CD4-positive, alpha-beta T cell treated with Interleukin-6 at 100 ng/mL for 8 hours (primary cell): ENCODE measurements around the gene ENDOU.

Experiments
- DNase-seq: peaks from one replicate; pipeline ENCODE4 v3.0.0-alpha.2; 2020; ENCODE audit warnings: mixed read lengths, low spot score

The ENDOU gene

DNA sequence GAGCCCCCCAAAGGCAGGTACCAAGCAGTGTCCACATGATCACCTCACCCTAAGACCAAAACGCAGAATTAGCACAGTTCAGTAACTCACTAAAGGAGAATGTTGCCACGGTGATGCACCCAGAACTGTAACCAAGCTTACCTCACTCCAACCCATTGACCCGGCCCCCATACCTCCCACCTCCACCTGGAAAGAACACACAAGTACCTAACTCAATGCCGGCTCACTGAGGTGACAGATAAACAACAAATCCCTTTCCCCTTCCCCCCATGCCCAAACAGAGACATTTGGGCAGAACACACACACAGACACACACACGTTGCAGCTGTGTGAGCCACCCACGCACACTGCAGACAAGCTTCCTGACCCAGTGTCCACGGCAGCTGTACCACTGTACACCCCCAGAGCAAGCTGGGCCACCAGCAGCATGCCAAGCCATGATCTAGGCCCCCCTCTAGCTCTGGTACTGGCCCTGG lies 32.1 kb upstream of the ENDOU start:
- DNase-seq: no peak

- DNase-seq: no peak
These were observed 30.6 kb upstream of the ENDOU start for GRCh38 chr12:47755655-47756562.

DNA sequence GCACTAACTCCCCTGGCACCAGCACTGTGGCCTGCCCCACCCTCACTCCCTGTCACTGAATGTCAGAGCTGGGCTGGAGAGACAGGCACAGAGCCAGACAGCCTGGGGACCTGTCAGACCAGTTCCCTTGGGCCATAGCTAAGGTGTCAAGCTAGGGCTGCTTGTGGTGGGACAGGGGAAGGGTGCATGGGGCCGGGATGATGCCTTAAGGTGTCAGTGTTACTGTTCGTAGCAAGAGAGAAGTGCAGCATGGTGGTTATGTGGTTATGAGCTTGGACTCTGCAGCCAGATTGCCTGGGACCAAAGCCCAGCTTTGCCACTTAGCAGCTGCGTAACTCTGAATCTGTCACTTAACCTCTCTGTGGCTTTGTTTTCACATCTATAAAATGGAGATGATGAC lies 29.6 kb upstream of the ENDOU start:
- DNase-seq: no peak

DNA sequence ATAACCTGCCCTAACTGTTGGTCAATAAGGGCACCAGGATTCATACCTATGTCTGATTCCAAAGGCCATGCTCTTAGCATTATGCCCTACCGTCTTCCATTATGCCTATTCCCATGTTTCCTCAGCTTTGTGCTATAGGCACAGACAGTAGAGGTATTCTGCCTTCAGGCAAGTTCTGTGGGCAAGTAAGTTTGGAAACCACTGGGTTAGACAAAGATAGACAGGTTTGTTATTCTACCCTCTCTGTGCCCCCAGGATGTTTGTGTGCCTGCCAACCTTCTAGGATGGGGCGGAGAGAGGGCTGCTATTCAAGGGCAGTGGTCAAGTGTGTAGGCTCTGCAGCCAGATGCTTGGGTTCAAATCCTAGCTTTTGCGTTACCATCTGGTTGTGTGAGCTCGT lies 28.8 kb upstream of the ENDOU start:
- no peak for DNase-seq

- no peak for DNase-seq
These were observed 28.0 kb upstream of the ENDOU start for GRCh38 chr12:47753021-47754001.

DNA sequence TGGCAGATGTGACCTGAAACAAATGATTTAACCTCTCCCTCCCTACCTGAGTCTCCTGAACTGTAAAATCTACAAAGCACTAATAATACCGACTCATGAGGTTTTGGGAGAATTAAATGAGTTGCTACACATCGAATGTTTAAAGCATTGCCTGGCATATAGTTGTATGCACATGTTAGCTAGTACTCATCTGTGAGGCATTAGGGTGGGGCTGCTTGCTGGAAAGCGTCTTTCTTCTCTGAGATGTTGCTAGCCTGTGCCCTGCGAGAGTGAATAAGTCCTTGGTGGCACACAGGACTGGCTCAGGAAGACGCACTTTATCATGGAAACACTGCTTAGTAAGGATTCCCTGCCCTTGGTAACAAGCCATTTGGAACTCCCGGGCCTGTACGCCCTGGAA lies 27.3 kb upstream of the ENDOU start:
- DNase-seq: no peak

GRCh38 chr12:47752121-47752520 lies 26.8 kb upstream of the ENDOU start:
- DNase-seq: no peak

- no peak for DNase-seq
These were observed 26.3 kb upstream of the ENDOU start for GRCh38 chr12:47751561-47751960.

GRCh38 chr12:47750916-47751470 lies 25.7 kb upstream of the ENDOU start:
- DNase-seq: no peak

DNA sequence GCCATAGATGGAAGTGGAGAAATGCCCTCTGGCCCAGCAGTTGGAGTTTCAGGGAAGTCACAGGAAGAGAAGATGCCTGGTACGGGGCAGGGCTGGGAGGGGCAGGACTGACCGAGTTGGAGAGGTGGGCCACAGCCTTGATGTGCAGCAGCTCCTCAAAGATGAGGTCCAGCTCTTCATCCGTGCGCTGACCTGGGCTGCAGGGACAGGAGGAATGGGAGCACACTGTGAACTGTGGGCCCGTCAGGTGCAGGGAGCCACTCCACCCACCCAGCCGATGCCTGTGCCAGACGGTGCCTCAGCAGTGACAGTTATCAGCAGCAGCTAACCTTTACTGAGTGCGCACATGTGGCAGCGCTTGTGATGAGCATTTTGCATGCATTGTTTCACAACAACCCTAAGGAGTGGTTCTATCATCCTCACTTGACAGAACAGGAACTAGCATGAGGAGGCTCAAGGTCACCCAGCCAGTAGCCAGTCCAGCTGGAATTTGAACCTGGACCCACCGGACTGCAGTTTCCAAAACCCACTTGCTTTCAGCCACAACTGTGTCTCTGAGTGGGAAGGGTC lies 25.0 kb upstream of the ENDOU start:
- DNase-seq: no peak

DNA sequence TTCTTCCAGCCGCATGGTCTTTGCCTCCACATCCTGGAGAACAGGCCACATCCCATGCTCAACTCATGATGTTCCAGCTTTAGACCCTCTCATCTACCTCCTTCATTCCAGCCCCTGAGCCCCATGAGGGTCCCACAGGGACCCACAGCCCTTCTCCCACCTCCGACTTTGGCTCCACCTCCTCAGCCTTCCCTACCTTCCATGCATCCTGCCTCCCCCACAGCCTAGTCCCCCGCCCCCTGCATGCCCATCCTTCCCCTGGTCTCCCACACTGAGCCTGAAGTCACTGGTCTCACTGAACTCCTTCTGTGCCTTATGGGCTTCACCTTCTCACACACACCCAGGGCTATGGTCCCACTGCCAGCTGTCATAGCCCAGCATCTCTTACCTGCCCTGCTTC lies 23.6 kb upstream of the ENDOU start:
- no peak for DNase-seq

GRCh38 chr12:47748507-47748828 lies 23.2 kb upstream of the ENDOU start:
- no peak for DNase-seq

- no peak for DNase-seq
These were observed 22.6 kb upstream of the ENDOU start for GRCh38 chr12:47747596-47748506.

DNA sequence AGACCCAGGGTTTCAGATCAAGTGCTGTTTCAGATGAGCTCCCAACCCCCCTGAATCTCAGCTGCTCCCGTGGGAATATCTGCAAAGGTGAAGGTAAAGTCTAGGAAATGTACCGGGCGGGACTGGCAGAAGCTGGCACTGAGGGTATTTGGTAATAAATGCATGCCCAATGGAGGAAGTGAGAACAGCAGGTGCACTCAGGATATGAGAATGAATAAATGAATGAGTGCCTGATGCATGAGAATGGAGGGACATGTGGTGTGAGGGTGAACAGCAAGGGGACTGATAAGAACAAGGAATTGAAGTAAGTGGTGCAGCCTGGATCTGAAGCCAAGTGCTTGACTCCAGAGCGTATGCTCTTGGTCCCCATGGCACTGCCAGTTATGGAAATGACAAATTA lies 21.8 kb upstream of the ENDOU start:
- DNase-seq: no peak

DNA sequence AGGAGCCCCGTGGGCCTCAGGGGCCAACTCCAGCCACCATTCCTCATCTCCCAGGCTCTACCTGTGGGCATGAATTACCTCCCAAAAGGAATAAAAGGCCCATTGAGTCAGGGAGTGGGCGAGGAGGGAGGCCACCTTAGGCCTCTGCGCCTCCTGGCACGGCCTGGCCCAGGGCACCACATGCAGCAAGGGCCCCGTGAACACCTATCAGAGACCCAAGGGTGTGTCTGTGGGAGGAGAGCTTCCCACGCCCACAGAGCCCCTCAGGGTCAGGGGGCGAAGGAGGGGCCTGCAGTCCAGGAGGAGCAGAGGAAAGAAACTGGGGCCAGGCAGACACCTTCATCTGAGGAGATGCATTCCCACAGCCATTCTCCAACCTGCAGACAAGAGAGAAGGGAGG lies 21.2 kb upstream of the ENDOU start:
- no peak for DNase-seq

GRCh38 chr12:47746073-47746472 lies 20.8 kb upstream of the ENDOU start:
- no peak for DNase-seq

GRCh38 chr12:47745485-47746041 lies 20.3 kb upstream of the ENDOU start:
- no peak for DNase-seq

DNA sequence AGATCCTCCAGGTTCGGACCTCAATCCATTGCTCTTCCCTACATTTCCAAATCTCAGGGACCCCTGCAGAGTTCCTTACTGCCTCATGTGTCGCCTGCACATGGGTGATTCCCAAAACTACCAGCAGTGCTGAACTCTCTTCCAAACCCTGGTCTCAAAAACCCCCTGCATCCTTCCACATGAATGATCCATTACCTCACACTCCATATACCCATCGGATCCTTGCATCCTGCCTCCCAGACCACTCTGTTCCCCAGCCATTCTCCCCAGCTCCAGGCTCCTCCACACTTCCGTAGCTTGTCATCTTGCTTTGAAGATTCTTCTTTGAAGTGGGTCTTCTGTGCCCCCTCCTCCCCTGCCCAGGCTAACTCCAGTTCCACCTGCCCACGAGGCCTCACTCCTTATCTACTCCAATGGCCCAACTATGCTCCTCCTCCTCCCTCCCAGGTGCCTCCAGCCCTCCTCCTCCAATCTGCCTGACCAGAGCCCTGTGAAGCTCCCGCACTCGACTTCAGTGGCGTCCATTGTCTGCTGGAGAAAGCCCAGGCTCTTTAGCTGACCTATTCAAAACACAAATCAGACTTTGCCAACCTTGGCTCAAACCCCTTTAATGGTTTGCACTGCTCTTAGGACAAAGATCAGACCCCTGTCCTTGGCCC lies 19.6 kb upstream of the ENDOU start:
- DNase-seq: no peak

GRCh38 chr12:47744005-47744651 lies 18.8 kb upstream of the ENDOU start:
- DNase-seq: peak; percentile 70
